ENCODE data around the gene MPC1.
"Not testable (repeated sequence)": the region's sequence is repeated elsewhere in the genome, so short reads cannot be mapped to it uniquely, and the experiment has no call there.

MPC1 gene

GRCh38 chr6:166408936-166409755 is 26.4 kb upstream of the MPC1 start:
- no peak for DNase-seq (ENCODE audit: low read depth)
- TF ChIP-seq CTCF (IDR thresholded peaks at IDR 0.05; ENCODE audit: control insufficient read depth, insufficient read depth, low read depth, low read length, missing control alignments) = no peak
- H3K4me3 ChIP-seq (ENCODE audit: control insufficient read depth, low read depth, low read length) = no peak overlapping the region

GRCh38 chr6:166406197-166406596 is 23.5 kb upstream of the MPC1 start:
- no peak for TF ChIP-seq CTCF (IDR thresholded peaks at IDR 0.05; ENCODE audit: control insufficient read depth, insufficient read depth, low read depth, low read length, missing control alignments)
- no peak overlapping the region for H3K4me3 ChIP-seq (ENCODE audit: control insufficient read depth, low read depth, low read length)
- no peak for DNase-seq (ENCODE audit: low read depth)

GRCh38 chr6:166405386-166405785 is 22.6 kb upstream of the MPC1 start:
- no peak for DNase-seq (ENCODE audit: low read depth)
- TF ChIP-seq CTCF (IDR thresholded peaks at IDR 0.05; ENCODE audit: control insufficient read depth, insufficient read depth, low read depth, low read length, missing control alignments) = no peak
- no peak overlapping the region for H3K4me3 ChIP-seq (ENCODE audit: control insufficient read depth, low read depth, low read length)

- no peak overlapping the region for H3K4me3 ChIP-seq (ENCODE audit: control insufficient read depth, low read depth, low read length)
- peak; percentile 47 for DNase-seq (ENCODE audit: low read depth)
- no peak for TF ChIP-seq CTCF (IDR thresholded peaks at IDR 0.05; ENCODE audit: control insufficient read depth, insufficient read depth, low read depth, low read length, missing control alignments)
Observed at GRCh38 chr6:166402582-166403277, 20.0 kb upstream of the MPC1 start.

- DNase-seq (ENCODE audit: low read depth) = peak; percentile 52
- peak; percentile 84 for TF ChIP-seq CTCF (IDR thresholded peaks at IDR 0.05; ENCODE audit: control insufficient read depth, insufficient read depth, low read depth, low read length, missing control alignments)
- not testable (repeated sequence) for H3K4me3 ChIP-seq (ENCODE audit: control insufficient read depth, low read depth, low read length)
Observed at GRCh38 chr6:166400649-166401250, 18.0 kb upstream of the MPC1 start.

GRCh38 chr6:166400181-166400580 is 17.4 kb upstream of the MPC1 start:
- TF ChIP-seq CTCF (IDR thresholded peaks at IDR 0.05; ENCODE audit: control insufficient read depth, insufficient read depth, low read depth, low read length, missing control alignments) = no peak
- no peak for DNase-seq (ENCODE audit: low read depth)
- no peak overlapping the region for H3K4me3 ChIP-seq (ENCODE audit: control insufficient read depth, low read depth, low read length)

Data from AG09309 (cell line).